GM18520 (cell line): ENCODE results near the gene PILRB.
A peak's percentile ranks its signal among the peaks of the same experiment; 100 is the strongest.
"Not testable (repeated sequence)": the region's sequence is repeated elsewhere in the genome, so short reads cannot be mapped to it uniquely, and the experiment has no call there.

Experiments
- ATAC-seq: cut with Tn5 transposase; IDR thresholded peaks from one replicate; pipeline ENCODE4 v1.9.1; 2021; ENCODE audit not compliant: unreplicated experiment

PILRB gene

DNA sequence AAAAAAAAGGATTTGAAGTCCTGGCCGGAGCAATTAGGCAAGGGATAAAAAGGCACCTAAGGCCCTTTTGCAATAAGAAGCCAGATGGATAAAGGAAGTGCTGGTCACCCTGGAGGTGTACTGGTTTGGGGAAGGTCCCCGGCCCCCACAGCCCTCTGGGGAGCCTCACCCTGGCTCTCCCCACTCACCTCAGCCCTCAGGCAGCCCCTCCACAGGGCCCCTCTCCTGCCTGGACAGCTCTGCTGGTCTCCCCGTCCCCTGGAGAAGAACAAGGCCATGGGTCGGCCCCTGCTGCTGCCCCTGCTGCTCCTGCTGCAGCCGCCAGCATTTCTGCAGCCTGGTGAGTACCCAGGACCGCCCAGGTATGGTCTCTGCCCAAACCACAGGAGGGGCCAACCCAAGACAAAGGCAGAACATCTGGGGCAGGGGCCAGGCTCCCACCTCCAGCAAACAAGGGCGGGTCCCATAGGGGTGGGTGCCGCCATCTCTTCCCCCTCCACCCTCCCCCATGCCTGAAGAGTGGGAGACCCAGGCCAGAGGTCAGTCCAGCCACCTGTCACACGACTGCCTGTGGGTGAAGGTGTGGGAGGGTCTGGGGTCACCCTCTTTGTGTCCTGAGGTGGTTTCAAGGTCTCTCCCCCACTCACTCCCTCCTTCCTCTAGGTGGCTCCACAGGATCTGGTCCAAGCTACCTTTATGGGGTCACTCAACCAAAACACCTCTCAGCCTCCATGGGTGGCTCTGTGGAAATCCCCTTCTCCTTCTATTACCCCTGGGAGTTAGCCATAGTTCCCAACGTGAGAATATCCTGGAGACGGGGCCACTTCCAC, at the start of gene PILRB:
Gene PILRB (plus strand): TSS at position 91 of the 830 bp plus-strand sequence. CDS start 186 bp downstream, at position 277.
- ATAC-seq, result no peak

DNA sequence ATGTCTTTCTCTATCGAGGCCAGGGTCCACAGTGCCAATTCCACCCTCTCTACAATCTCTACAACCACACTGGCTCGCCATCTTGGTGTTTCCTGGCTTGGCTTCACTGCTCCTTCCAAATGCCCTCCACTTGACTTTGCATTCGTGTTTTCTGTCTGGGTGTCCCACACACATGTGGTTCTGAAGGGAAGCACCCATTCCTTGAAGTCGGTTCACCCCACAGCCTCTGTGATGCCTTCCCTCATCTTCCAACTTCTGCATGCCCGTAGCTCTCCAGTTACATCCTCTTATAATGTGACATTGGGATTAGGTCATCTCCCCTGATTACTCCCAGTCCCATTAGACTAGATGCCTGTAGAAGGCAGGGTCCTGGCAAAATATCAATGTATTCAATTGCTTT, 39.6 kb upstream of the PILRB start:
- ATAC-seq, result not testable (repeated sequence)

- not testable (repeated sequence) for ATAC-seq
Measured at GRCh38 chr7:100321648-100322047, 36.3 kb upstream of the PILRB start.

DNA sequence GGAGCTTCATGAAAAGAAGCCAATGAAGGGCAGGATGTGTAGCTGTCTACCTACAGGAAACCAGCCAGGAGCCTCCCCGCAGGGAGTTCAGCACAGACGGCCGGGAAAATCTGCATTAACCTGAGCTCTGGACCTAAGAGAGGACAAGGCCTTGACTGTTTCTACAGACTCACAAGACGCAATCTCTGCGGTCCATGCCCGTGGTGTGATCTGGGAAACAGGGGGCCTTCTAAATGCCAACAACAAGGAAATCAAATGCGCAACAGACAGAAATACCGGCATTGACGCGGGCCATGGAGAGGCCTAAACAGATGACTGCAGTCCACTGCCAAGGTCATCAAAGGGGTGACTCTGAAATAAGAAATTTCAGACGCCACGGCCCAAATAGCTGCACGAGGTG, 33.7 kb upstream of the PILRB start:
- not testable (repeated sequence) for ATAC-seq

GRCh38 chr7:100325671-100326070, 32.2 kb upstream of the PILRB start:
- not testable (repeated sequence) for ATAC-seq

- ATAC-seq, result not testable (repeated sequence)
Measured at GRCh38 chr7:100326914-100327313, 31.0 kb upstream of the PILRB start.

GRCh38 chr7:100335566-100336466, 22.1 kb upstream of the PILRB start:
- ATAC-seq, result peak; percentile 87

- ATAC-seq, result not testable (repeated sequence)
Measured at GRCh38 chr7:100338083-100338696, 19.7 kb upstream of the PILRB start.

DNA sequence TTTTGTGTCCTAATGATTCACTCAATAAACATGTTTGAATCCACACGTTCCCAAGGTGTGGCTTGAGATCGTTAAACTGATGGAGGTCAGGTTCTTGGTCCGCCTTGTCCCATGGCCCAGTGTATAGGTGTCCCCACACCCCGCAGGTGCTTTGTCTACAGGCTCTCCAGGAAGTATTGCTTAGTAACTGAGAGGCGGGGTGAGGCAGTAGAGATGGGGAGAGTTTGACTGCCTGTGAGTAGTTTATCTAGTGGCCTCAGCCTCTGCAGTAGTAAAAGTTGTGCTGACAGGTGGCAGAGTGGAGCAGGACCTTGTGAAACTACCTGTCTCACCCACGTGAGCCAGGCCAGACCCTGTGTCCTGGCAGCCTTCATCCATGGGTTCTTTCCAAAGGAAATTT, 16.6 kb upstream of the PILRB start:
- ATAC-seq, result not testable (repeated sequence)

DNA sequence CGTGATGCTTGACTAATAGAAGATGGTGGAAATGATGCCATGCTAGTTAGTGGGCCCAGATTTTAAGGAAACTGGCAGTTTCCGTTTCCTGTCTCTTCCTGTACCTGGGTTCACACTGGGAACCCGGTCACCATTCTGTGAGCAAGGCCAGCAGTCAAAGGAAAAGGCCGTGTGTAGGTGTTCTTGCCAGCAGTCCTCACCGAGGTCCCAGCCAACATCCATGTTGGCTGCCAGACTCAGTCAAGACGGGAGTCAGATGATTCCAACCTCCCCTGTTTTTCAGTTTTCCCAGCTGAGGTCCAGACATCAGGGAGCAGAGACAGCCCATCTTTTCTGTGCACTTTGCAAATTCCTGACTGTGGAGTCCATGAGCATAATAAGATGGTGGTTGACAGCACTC, 15.2 kb upstream of the PILRB start:
- ATAC-seq, result no peak

GRCh38 chr7:100344124-100344559, 13.8 kb upstream of the PILRB start:
- ATAC-seq, result not testable (repeated sequence)

- peak; percentile 47 for ATAC-seq
Measured at GRCh38 chr7:100344560-100345287, 13.2 kb upstream of the PILRB start.

DNA sequence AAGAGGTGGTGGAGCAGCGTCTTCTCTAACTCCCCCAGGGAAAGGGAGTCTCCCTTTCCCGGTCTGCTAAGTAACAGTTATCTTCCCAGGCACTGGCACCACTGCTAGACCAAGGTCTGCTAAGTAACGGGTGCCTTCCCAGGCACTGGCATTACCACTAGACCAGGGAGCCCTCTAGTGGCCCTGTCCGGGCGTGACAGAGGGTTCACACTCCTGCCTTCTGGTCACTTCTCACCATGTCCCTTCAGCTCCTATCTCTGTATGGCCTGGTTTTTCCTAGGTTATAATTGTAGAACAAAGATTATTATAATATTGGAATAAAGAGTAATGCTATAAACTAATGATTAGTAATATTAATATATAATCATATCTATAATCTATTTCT, 12.6 kb upstream of the PILRB start:
- ATAC-seq, result peak; percentile 26

- no peak for ATAC-seq
Measured at GRCh38 chr7:100346921-100347320, 11.0 kb upstream of the PILRB start.

DNA sequence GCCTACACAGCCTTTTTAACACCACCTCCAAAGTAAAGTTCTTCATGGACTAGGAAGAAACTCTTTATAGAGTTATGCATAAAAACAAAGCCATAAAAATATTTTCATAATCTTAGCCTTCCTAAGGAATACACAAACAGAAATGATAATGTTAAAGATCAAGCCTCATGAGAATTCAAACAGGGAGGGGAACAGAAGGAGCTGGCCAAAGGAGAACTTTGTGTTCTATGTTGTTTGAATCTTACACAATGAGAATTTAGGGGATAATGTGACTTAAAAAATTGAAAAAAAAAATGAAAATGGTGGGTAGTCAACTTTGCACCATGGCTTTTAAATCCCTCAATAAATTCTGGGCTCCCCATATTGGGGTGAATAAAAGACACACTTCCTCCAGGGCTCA, 9.1 kb upstream of the PILRB start:
- ATAC-seq, result no peak

DNA sequence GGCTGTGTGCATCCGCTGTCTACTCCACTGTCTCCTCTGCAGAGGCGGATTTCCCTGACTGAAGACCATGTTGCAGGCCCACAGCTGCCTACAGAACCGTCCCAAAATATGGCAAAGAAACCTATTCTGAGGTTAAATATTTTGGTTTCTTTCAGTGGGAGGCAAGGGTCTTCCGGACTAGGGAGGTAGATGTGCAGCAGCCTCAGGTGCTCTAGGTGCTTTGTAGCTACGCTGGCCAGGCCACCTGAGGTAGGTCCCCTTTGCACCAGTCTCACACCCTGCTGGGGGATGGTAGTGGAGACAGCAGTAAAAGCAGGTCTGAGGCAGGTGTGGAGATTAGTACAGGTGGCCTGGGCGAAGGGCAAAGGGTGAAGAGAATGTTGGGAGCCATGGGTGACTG, 8.2 kb upstream of the PILRB start:
- ATAC-seq, result no peak

DNA sequence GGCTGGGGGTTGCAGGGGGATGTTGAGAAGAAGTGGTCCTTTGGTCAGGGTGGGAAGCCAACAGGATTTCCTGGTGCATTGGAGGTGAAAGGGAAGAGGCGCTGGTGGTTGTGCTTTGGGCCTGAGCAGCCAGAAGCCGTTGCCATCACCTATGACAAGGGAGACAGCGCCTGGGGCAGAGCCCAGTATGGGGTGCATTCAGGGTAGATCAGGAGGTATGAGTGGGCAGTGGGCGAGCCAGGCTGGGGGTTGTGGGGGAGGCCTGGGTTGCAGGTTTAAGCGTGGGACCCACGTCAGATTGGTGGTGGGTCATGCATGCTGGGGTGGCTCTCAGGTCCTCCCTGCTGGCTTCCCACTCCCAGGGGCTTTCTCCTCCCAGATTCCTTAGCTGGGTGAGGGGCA, 6.3 kb upstream of the PILRB start:
- ATAC-seq, result no peak

GRCh38 chr7:100352230-100352781, 5.6 kb upstream of the PILRB start:
- not testable (repeated sequence) for ATAC-seq

DNA sequence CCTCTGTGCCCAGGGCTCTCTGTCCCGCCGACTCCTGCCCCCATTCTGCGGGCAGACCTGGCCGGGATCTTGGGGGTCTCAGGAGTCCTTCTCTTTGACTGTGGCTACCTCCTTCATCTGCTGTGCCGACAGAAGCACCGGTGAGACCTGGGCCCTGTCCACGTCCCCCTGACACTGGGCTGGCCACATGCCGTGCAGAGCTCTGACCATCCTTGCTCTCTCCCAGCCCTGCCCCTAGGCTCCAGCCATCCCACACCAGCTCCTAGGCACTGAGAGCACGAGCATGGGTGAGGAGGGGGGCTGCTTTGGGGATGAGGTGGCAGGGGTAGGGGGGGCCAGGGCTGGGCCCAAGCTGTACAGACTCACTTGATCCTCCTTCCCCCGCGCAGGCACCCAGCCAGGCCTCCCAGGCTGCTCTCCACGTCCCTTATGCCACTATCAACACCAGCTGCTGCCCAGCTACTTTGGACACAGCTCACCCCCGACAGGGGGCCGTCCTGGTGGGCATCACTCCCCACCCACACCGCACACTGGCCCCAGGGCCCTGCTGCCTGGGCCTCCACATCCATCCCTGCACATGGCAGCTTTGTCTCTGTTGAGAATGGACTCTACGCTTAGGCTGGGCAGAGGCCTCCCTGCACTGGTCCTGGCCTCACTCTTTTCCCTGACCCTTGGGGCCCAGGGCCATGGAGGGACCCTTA, 4.8 kb upstream of the PILRB start:
- ATAC-seq, result no peak
